SH-SY5Y (cell line): ENCODE measurements around the gene SLC24A3.

Source experiments
- GATA2 ChIP-seq: IDR thresholded peaks from 2 replicates; pipeline ENCODE4 v1.6.1; 2011; ENCODE audit warnings: mild to moderate bottlenecking, low read depth, low read length
- GATA3 ChIP-seq: IDR thresholded peaks from 2 replicates; pipeline ENCODE4 v1.6.1; 2011; ENCODE audit warnings: low read depth, mild to moderate bottlenecking, low read length, moderate library complexity

GRCh38 chr20:19495905-19496703 lies 283.7 kb downstream of the SLC24A3 start:
- no peak for TF ChIP-seq GATA2
- no peak for TF ChIP-seq GATA3
